Testis (tissue), 3 donors: ENCODE measurements around the gene UBASH3B. TPM values are rescaled to one million over a fixed set of nuclear protein-coding genes. Genes with fewer than 3 reads are reported as not detected.

Experiments
- DNase-seq: peaks from one replicate; pipeline ENCODE4 v3.0.0-alpha.2; 2019
- H3K27ac ChIP-seq, 2 donors: fragments of 200-600 bp; sonication (generic); one replicate each; pipeline ENCODE4 v1.5.1; 2019
- H3K27me3 ChIP-seq: fragments of 200-600 bp; sonication (generic); one replicate; pipeline ENCODE4 v1.5.1; 2019
- H3K36me3 ChIP-seq: fragments of 200-600 bp; sonication (generic); one replicate; pipeline ENCODE4 v1.5.1; 2017; ENCODE audit warnings: low read depth; ENCODE audit errors: missing control alignments
- H3K4me1 ChIP-seq: fragments of 200-600 bp; sonication (generic); one replicate; pipeline ENCODE4 v1.5.1; 2019
- H3K4me3 ChIP-seq, 2 donors: fragments of 200-600 bp; sonication (generic); one replicate each; pipeline ENCODE4 v1.5.1; 2017 to 2019
- H3K9me3 ChIP-seq: fragments of 200-600 bp; sonication (generic); one replicate; pipeline ENCODE4 v1.5.1; 2017
- CTCF ChIP-seq, 3 experiments: fragments of 450-650 bp in 2 of 3; fragments of 200-600 bp in 1 of 3; sonication (generic) in 1 of 3; IDR thresholded peaks; one replicate each; pipeline ENCODE4 v1.5.1; 2016 to 2019; ENCODE audit warnings: antibody characterized with exemption in 3 of 3, mild to moderate bottlenecking in 2 of 3, moderate library complexity in 1 of 3
- POLR2A ChIP-seq: fragments of 450-650 bp; IDR thresholded peaks from one replicate; pipeline ENCODE4 v1.6.1; 2017; ENCODE audit warnings: antibody characterized with exemption, mild to moderate bottlenecking, moderate library complexity
- WGBS, 2 donors: methylation state at CpG; one replicate each; pipeline ENCODE4 v1.1.5; 2018; 5-methylcytosine and 5-hydroxymethylcytosine counted together
- intact Hi-C: fragments of 100-400 bp; cut with DNase I; formaldehyde crosslinking; loops from one replicate; pipeline ENCODE4 v1.15.1; 2023; ENCODE audit warnings: low total_unique reads
- polyA plus RNA-seq: library from polyadenylated mRNA; stranded (reverse); fragments of 350-450 nt; fragmentation: Illumina TruSeq; extraction: RNeasy Lipid Tissue Mini Kit (QIAGEN cat#74804); gene quantifications from one replicate; pipeline ENCODE4 v1.2.3, GENCODE V29; 2014; ENCODE audit warnings: low read depth, low replicate concordance; ENCODE audit not compliant: insufficient read depth
- total RNA-seq, 2 donors: library from RNA; depleted of rRNA; stranded (reverse); fragments of >200 nt; gene quantifications; one replicate each; pipeline ENCODE4 v1.2.3, GENCODE V29; 2016

Gene UBASH3B
- total and polyA plus RNA-seq, 3 donors from 2014 or later = 3.9 to 20.4 (median 14.6) TPM

GRCh38 chr11:122781378-122782195 is 126.1 kb downstream of the UBASH3B start:
- H3K9me3 ChIP-seq = no peaks in the 10 kb centered on the region
- peak overlapping the region in 1 of 2 donors; percentile 23 for H3K27ac ChIP-seq
- H3K27me3 ChIP-seq = no peaks in the 10 kb centered on the region
- 20 to 24% methylated on average over 12 of the region's 12 CpGs for WGBS, 2 donors
- no peaks in the 10 kb centered on the region for H3K36me3 ChIP-seq
- H3K4me1 ChIP-seq = peaks cover 22% of the 10 kb centered on the region
- no peak overlapping the region for H3K4me3 ChIP-seq
- TF ChIP-seq POLR2A (no peak), CTCF (IDR thresholded peaks at IDR 0.05) (peak; percentile 91 to 93 (median 93))
- peak; percentile 97 for DNase-seq
- intact Hi-C loops = no loop called here

- peaks cover 19% of the 10 kb centered on the region for H3K4me1 ChIP-seq
- H3K4me3 ChIP-seq = no peak overlapping the region
- H3K27ac ChIP-seq = no peak overlapping the region
- DNase-seq = no peak
- intact Hi-C loops = no loop called here
- H3K27me3 ChIP-seq = no peaks in the 10 kb centered on the region
- no peak for TF ChIP-seq POLR2A
- H3K36me3 ChIP-seq = no peaks in the 10 kb centered on the region
- H3K9me3 ChIP-seq = no peaks in the 10 kb centered on the region
- WGBS, 2 donors = 72 to 81% methylated on average over 2 of the region's 2 CpGs
These were observed 126.7 kb downstream of the UBASH3B start for GRCh38 chr11:122782222-122782621.

GRCh38 chr11:122784325-122784955 is 128.9 kb downstream of the UBASH3B start:
- intact Hi-C loops = no loop called here
- no peaks in the 10 kb centered on the region for H3K36me3 ChIP-seq
- 38 to 43% methylated on average over 5 of the region's 5 CpGs for WGBS, 2 donors
- H3K4me3 ChIP-seq = no peak overlapping the region
- peak overlapping the region; percentile 74 to 82 for H3K27ac ChIP-seq
- peak; percentile 81 for DNase-seq
- no peaks in the 10 kb centered on the region for H3K9me3 ChIP-seq
- H3K4me1 ChIP-seq = peaks cover 17% of the 10 kb centered on the region
- TF ChIP-seq POLR2A = no peak
- TF ChIP-seq CTCF (IDR thresholded peaks at IDR 0.05) = no peak
- no peaks in the 10 kb centered on the region for H3K27me3 ChIP-seq

GRCh38 chr11:122785031-122785541 is 129.6 kb downstream of the UBASH3B start:
- DNase-seq = peak; percentile 61
- Histone ChIP-seq H3K4me3 (no peak overlapping the region), H3K9me3 (no peaks in the 10 kb centered on the region), H3K4me1 (peaks cover 17% of the 10 kb centered on the region), H3K27ac (peak overlapping the region; percentile 74 to 82), H3K27me3 (no peaks in the 10 kb centered on the region), H3K36me3 (no peaks in the 10 kb centered on the region)
- intact Hi-C loops = no loop called here
- 44 to 65% methylated on average over 13 of the region's 13 CpGs for whole genome bisulfite sequencing, 2 donors
- TF ChIP-seq POLR2A (no peak), CTCF (IDR thresholded peaks at IDR 0.05) (peak in 1 of 3 experiments; percentile 12)

GRCh38 chr11:122786896-122787295 is 131.4 kb downstream of the UBASH3B start:
- intact Hi-C loops = no loop called here
- no peaks in the 10 kb centered on the region for H3K9me3 ChIP-seq
- 54 to 65% methylated on average over 7 of the region's 7 CpGs for WGBS, 2 donors
- H3K4me1 ChIP-seq = peaks cover 17% of the 10 kb centered on the region
- H3K27ac ChIP-seq = peak overlapping the region; percentile 74 to 82
- no peak overlapping the region for H3K4me3 ChIP-seq
- no peaks in the 10 kb centered on the region for H3K36me3 ChIP-seq
- TF ChIP-seq POLR2A (no peak), CTCF (IDR thresholded peaks at IDR 0.05) (no peak)
- peak; percentile 69 for DNase-seq
- H3K27me3 ChIP-seq = no peaks in the 10 kb centered on the region
